GM18517 (cell line): ENCODE data around the gene CINP.
"Not testable (repeated sequence)": the region's sequence is repeated elsewhere in the genome, so short reads cannot be mapped to it uniquely, and the experiment has no call there.

Experiments
- ATAC-seq: cut with Tn5 transposase; IDR thresholded peaks from one replicate; pipeline ENCODE4 v1.9.1; 2021; ENCODE audit warnings: mild to moderate bottlenecking, moderate library complexity; ENCODE audit not compliant: unreplicated experiment

The CINP gene

DNA sequence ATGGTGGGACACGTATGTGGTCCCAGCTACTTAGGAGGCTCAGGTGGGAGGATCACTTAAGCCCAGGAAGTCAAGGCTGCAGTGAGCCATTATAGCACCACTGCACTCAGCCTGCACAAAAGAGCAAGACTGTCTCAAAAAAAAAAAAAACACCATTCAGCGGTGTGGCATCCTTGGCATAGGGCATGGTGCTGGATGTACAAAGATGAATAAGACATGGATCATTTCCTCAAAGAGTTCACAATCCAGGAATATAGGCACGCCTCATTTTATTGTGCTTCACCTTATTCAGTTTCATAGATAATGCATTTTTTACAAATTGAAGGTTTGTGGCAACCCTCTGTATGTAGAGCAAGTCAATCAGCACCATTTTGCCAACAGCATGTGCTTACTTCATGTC is 6.4 kb downstream of the CINP start:
- no peak for ATAC-seq

- no peak for ATAC-seq
These were observed 9.5 kb downstream of the CINP start for GRCh38 chr14:102353126-102353619.

DNA sequence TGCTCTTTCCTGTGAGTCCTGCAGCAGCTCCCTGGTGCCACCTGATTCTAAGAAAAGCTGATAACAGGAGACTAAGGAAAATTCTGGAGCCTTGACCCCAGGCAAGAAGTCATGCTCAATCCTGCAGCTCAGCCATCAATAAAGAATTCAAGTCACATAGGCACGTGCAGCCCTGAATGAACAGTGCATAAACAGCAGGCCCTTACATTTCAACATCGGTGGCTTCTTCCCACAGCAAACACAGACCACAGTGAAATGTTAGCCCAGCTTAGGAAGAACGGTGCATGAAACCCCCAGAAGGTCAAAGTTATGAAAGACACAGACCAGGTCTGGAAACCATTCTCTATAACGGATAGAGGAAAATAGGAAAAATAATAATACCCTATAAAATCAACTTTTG is 10.5 kb downstream of the CINP start:
- ATAC-seq, result no peak

DNA sequence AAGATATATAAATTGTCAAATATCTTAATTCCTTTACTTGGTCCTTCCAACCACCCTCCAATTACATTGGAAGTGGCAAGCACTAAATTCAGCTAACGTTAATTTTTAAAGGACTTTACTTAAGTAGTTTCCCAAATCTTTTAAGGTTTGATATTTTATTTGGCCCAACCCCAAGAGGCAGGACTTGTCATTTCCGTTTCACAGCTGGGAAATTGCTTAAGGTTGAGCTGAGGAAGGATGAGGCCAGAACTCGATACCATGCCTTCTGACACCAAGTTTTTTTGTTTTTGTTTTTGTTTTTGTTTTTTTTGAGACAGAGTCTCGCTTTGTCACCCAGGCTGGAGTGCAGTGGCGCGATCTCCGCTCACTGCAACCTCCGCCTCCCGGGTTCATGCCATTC is 11.1 kb downstream of the CINP start:
- ATAC-seq, result not testable (repeated sequence)

DNA sequence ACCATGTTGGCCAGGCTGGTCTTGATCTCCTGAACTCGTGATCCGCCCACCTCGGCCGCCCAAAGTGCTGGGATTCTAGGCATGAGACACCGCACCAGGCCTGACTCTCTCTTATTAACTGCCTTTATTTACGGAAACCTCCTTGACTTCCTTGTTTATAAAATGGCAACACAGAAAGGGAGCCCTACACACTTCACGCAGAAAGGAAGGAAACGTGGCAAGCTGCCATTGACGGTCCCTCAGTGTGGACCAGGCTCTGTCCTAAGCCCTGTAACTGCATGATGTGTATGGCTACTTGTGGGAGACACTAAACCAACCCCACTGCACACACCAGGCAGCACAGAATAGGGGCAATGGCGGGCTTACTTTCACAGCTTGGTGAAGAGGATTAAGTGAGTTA is 11.7 kb downstream of the CINP start:
- no peak for ATAC-seq

- ATAC-seq, result no peak
These were observed 14.3 kb downstream of the CINP start for GRCh38 chr14:102348376-102348775.

DNA sequence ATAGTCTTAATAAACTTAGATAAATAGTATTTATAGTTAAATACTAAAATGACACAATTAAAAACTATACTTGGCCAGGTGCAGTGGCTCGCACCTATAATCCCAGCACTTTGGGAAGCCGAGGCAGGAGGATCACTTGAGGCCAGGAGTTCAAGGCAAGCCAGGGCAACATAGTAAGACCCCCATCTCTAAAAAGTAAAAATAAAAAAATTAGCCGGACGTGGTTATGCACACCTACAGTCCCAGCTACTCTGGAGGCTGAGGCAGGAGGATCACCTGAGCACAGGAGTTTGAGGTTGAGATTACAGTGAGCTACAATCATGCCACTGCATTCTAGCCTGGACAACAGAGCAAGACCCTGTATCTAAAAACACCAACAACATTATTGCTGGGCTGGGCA is 16.0 kb downstream of the CINP start:
- no peak for ATAC-seq

GRCh38 chr14:102345232-102345631 is 17.5 kb downstream of the CINP start:
- ATAC-seq, result no peak

DNA sequence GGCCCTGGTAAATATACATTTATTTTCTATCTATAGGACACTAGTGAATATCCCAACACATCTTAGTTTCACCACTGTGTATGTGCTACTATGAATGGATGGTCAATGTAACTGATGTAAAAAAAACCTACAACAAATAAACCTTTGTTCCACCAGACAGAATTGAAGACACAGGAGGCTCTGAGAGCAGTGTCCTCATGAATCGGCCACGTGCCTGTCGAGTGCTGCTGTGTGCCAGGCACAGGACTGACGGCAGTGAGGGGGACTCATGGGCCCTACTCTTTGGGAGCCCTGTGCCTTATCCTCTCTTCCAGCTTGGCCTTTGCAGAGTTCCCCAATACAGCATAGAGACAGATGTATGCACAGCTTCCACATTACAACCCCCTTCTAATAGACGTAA is 18.2 kb downstream of the CINP start:
- no peak for ATAC-seq

GRCh38 chr14:102344084-102344483 is 18.6 kb downstream of the CINP start:
- ATAC-seq, result no peak

GRCh38 chr14:102342238-102342637 is 20.5 kb downstream of the CINP start:
- no peak for ATAC-seq

DNA sequence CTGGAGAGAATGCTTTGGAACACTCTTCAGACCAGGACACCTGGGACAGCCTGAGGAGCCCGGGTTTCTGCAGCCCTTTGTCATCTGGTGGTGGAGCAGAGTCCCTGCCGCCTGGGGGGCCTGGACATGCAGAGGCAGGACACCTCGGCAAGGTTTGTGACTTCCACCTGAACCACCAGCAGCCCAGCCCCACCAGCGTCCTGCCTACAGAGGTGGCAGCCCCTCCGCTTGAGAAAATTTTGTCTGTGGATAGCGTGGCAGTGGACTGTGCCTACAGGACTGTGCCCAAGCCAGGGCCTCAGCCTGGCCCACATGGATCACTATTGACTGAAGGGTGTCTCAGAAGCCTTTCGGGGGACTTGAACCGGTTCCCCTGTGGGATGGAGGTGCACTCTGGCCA is 21.1 kb downstream of the CINP start:
- no peak for ATAC-seq

DNA sequence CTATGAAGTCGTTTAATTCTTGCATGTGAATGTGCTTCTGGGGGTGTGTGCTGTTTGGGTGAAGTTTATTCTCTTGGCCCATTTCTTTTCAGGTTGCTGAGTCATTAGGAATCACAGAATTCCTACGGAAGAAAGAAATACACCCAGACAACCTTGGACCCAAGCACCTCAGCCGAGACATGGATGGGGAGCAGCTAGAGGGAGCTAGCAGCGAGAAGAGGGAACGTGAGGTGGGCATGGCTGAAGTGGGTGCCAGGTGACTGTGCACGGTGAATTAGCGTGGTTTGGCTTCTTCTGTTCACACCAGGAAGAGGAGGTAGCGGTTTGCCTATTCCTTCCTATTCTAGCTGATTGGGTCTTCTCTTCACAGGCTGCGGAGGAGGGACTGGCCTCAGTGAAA is 24.0 kb downstream of the CINP start:
- no peak for ATAC-seq

DNA sequence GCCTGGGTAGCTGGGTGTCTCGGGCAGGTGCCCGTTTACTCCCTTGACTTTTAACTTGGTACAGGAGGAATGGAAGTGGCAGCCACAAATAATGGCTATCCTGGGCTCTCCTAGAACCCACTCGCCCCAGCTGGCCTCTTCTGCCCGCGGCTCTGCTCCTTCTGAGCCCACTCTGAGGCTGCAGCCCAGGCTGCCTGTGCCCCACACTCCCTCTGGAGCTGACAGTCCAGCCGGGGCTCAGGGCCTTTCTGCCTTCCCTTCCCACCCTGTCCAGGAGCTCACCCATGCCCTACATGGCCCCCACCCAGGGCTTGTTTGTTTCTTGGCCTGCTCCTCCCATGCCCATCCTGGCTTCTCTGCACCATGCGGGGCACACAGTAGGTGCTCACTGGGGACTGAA is 27.5 kb downstream of the CINP start:
- ATAC-seq, result no peak

DNA sequence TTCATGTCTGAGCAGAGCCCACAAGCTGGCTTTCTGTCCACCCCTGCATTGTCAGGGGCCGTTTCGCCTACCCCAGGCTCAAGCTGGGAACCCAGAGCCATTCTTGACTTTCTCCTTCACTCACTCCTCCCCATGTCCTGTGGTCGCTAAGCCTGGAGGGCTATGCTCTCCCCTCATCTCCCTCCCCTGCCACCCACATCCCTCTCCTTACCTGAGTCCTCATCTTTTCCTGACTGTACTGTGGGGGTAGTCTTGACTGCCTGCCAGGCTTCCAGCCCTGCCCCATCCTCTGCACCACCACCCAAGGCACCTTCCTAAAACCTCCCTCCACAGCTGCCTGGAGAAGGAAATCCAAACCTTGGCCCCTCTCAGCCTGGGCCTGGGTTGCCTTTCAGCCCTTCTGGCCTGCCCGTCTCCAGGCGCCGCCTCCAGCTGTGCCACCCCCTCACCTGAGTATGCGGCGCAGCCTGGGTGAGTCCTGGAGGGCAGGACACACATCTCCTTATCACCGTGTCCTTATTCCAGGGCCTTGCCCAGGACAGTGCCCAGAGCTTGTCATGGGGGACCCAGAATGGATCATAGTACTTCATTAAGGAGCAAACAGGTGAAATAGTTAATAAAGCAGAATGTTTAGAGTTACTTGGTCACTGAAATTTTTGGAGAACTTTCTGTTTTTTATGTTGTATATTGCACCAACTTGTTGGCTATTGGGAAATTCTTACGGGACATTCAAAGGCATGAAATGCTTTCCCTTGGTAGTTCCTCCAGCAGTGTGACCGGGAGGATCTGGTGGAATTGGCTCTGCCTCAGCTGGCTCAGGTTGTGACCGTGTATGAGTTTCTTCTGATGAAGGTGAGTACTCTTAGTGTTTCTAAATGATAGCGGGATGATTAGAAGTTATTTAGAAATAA is 28.6 kb downstream of the CINP start:
- no peak for ATAC-seq

DNA sequence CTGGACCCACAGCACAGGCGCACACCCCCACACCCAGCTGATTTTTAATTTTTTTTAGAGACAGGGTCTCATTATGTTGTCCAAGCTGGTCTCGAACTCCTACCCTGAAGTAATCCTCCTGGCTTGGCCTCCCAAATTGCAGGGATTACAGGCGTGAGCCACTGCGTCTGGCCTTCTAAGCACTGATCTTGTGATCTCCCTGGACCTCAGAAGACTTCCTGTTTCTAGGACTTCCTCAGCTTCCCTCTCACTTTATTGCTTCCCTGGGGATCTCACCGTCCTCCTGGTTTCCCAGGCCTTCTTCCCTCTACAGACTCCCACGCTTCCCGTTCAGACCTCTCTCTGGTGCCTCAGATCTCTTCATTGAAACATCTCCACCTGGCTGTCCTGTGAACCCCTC is 29.3 kb downstream of the CINP start:
- ATAC-seq, result no peak

DNA sequence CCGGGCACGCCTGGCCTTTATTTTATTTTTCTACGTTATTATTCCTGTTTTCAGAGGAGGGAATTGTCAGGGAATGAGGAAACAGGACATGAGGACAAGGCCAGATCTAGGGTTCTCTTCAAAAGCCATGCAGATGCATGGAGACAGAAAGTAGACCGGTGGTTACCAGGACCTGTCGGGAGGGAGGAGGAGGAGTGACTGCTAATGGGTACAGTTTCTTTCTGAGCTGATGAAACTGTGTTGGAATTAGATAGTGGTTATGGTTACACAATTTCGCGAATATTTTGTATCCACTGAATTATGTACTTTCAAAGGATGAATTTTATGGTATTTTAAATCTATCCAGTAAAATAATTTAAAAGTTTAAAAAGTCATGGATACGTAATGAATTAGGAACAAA is 31.9 kb downstream of the CINP start:
- no peak for ATAC-seq

DNA sequence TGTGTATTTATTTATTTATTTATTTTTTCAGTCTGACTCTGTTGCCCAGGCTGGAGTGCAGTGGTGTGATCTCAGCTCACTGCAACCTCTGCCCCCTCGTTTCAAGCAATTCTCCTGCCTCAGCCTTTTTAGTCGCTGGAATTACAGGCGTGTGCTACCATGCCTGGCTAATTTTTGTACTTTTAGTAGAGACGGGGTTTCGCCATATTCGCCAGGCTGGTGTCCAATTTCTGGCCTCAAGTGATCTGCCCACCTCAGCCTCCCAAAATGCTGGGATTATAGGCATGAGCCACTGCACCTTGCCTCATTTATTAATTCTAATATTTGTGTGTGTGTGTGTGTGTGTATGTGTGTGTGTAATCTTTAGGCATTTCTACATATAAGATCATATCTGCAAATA is 33.3 kb downstream of the CINP start:
- not testable (repeated sequence) for ATAC-seq

DNA sequence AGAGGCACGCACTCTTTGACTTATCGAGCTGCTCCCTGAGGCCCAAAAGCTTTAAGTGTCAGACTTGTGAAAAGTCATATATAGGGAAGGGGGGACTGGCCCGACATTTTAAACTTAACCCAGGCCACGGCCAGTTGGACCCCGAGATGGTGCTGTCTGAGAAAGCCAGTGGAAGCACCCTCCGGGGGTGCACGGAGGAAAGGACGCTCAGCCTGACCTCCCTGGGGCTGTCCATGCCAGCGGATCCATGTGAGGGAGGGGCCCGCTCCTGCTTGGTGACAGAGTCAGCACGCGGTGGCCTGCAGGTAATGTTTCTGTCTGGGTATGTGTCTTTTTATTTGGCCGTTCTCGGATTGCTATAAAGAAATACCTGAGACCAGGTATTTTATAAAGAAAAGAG is 36.1 kb downstream of the CINP start:
- no peak for ATAC-seq

DNA sequence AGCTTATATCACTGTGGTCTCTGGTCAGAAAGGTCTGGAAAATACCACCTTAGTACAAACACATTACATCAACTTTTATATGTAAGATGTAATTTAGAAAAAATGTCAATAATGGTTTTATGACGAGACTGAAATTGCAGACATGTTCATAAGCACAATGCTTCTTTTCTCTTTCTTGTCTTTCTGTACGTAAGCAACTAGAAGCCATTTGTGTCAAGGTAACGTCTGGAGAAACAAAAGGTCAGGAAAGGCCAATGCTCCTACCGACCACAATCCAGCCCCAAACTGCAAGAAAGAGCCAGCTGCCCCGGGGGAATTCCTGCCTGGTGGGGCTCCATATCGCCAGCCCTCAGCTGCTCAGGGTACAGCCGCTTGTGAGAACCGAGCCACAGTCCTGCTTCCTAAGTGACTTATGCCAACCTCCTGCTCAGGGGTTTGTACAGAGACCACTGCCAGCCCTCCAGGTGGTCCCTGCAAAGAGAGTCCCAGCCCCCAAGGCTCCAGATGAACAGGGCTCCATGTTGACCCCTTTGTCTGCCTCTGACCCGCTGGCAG is 36.8 kb downstream of the CINP start:
- no peak for ATAC-seq

DNA sequence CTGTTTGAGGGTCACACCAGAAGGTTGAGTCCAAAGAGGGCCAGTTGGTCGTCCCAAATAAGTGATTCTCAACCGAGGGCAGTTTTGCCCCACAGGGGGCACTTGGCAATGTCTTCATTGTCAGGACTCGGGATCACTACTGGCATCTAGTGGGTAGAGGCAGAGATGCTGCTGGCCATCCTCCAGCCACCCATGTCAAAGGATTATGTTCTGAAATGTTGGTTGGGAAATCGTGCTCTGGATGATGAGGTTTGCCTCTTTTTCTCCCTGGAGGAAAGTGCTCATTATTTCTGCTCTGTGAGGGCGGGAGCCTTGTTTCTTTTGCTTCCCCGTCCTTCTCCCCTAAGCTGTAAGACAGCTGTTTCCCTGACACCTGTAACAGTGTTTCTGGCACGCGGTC is 39.6 kb downstream of the CINP start:
- no peak for ATAC-seq
